ENCODE measurements around the gene FYB1. TPM values are rescaled to one million over a fixed set of nuclear protein-coding genes. Genes with fewer than 3 reads are reported as not detected.

The FYB1 gene
- total and polyA plus RNA-seq, 2 of the 8 experiments (the other 6 are each of a cell fraction or from before 2014, with no cell fraction given), result not detected

DNA sequence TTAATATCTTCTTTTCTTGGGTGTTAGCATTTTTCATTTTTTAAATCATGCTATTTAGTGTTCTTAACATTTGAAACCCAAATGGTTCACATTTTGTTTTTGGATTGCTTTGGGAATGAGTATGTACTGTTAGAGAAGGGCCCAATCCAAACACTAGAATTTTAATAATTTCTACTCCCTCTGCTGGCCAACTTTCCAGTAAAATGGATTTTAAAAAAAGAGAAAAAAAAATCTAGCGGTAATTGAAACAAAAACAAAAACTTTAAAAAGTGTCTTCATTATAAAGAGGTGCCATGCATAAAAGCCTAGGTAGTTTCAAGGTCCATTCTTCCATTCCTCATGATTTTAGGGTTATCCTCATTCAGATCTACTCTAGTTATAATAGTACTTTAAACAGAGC is 113.0 kb downstream of the FYB1 start (continued):
- TF ChIP-seq, protein P1, sequence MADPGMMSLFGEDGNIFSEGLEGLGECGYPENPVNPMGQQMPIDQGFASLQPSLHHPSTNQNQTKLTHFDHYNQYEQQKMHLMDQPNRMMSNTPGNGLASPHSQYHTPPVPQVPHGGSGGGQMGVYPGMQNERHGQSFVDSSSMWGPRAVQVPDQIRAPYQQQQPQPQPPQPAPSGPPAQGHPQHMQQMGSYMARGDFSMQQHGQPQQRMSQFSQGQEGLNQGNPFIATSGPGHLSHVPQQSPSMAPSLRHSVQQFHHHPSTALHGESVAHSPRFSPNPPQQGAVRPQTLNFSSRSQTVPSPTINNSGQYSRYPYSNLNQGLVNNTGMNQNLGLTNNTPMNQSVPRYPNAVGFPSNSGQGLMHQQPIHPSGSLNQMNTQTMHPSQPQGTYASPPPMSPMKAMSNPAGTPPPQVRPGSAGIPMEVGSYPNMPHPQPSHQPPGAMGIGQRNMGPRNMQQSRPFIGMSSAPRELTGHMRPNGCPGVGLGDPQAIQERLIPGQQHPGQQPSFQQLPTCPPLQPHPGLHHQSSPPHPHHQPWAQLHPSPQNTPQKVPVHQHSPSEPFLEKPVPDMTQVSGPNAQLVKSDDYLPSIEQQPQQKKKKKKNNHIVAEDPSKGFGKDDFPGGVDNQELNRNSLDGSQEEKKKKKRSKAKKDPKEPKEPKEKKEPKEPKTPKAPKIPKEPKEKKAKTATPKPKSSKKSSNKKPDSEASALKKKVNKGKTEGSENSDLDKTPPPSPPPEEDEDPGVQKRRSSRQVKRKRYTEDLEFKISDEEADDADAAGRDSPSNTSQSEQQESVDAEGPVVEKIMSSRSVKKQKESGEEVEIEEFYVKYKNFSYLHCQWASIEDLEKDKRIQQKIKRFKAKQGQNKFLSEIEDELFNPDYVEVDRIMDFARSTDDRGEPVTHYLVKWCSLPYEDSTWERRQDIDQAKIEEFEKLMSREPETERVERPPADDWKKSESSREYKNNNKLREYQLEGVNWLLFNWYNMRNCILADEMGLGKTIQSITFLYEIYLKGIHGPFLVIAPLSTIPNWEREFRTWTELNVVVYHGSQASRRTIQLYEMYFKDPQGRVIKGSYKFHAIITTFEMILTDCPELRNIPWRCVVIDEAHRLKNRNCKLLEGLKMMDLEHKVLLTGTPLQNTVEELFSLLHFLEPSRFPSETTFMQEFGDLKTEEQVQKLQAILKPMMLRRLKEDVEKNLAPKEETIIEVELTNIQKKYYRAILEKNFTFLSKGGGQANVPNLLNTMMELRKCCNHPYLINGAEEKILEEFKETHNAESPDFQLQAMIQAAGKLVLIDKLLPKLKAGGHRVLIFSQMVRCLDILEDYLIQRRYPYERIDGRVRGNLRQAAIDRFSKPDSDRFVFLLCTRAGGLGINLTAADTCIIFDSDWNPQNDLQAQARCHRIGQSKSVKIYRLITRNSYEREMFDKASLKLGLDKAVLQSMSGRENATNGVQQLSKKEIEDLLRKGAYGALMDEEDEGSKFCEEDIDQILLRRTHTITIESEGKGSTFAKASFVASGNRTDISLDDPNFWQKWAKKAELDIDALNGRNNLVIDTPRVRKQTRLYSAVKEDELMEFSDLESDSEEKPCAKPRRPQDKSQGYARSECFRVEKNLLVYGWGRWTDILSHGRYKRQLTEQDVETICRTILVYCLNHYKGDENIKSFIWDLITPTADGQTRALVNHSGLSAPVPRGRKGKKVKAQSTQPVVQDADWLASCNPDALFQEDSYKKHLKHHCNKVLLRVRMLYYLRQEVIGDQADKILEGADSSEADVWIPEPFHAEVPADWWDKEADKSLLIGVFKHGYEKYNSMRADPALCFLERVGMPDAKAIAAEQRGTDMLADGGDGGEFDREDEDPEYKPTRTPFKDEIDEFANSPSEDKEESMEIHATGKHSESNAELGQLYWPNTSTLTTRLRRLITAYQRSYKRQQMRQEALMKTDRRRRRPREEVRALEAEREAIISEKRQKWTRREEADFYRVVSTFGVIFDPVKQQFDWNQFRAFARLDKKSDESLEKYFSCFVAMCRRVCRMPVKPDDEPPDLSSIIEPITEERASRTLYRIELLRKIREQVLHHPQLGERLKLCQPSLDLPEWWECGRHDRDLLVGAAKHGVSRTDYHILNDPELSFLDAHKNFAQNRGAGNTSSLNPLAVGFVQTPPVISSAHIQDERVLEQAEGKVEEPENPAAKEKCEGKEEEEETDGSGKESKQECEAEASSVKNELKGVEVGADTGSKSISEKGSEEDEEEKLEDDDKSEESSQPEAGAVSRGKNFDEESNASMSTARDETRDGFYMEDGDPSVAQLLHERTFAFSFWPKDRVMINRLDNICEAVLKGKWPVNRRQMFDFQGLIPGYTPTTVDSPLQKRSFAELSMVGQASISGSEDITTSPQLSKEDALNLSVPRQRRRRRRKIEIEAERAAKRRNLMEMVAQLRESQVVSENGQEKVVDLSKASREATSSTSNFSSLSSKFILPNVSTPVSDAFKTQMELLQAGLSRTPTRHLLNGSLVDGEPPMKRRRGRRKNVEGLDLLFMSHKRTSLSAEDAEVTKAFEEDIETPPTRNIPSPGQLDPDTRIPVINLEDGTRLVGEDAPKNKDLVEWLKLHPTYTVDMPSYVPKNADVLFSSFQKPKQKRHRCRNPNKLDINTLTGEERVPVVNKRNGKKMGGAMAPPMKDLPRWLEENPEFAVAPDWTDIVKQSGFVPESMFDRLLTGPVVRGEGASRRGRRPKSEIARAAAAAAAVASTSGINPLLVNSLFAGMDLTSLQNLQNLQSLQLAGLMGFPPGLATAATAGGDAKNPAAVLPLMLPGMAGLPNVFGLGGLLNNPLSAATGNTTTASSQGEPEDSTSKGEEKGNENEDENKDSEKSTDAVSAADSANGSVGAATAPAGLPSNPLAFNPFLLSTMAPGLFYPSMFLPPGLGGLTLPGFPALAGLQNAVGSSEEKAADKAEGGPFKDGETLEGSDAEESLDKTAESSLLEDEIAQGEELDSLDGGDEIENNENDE (IDR thresholded peaks at IDR 0.05; ENCODE audit: insufficient replicate concordance, low read length), result no peak
- TF ChIP-seq RBBP5 (IDR thresholded peaks at IDR 0.05; ENCODE audit: borderline replicate concordance, low read depth, low read length) (no peak), CREB1 (IDR thresholded peaks at IDR 0.05) (no peak), TBP (IDR thresholded peaks at IDR 0.05; ENCODE audit: low read depth, low read length) (no peak), RAD21 (IDR thresholded peaks at IDR 0.05 in 1 of 2, conservative IDR thresholded peaks at IDR 0.05 in 1 of 2; ENCODE audit: low read depth in 2 of 2, low read length in 2 of 2) (no peak), HDAC6 (IDR thresholded peaks at IDR 0.05; ENCODE audit: low read depth, low read length) (no peak), TAF1 (IDR thresholded peaks at IDR 0.05; ENCODE audit: low read depth, low read length) (no peak), YY1 (IDR thresholded peaks at IDR 0.05; ENCODE audit: low read depth, low read length) (no peak), USF2 (IDR thresholded peaks at IDR 0.05; ENCODE audit: low read length) (no peak)

Measured in H1 (cell line).